ENCODE results near the gene ST8SIA6.

- TF ChIP-seq CTCF (IDR thresholded peaks at IDR 0.05): no peak
- TF ChIP-seq POLR2A (IDR thresholded peaks at IDR 0.05): no peak
Measured at GRCh38 chr10:17380016-17380415, 74.4 kb downstream of the ST8SIA6 start.
